ENCODE data around the gene PHLPP2.
"Not testable (repeated sequence)": the region's sequence is repeated elsewhere in the genome, so short reads cannot be mapped to it uniquely, and the experiment has no call there.

PHLPP2 gene

GRCh38 chr16:71623597-71623996, 100.9 kb downstream of the PHLPP2 start:
- DNase-seq, result no peak

GRCh38 chr16:71622088-71622487, 102.4 kb downstream of the PHLPP2 start:
- DNase-seq, result no peak

DNA sequence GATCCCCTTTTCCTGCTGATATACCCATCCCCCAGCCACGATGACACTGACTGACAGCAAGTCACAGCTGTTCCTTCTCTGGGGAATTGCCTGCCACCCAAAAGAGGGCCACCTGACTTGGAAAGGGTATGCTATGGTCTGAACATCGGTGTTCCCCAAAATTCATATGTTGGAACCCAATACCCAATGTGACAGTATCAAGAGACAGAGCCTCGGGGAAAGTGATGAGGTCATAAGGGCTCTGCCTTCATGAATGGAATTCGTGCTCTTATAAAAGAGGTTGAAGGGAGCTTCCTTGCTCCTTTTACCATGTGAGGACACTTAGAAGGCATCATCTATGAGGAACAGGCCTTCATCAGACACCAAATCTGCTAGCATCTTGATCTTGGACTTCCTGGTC, 106.1 kb downstream of the PHLPP2 start:
- DNase-seq, result no peak

GRCh38 chr16:71614956-71615355, 109.5 kb downstream of the PHLPP2 start:
- not testable (repeated sequence) for DNase-seq

DNA sequence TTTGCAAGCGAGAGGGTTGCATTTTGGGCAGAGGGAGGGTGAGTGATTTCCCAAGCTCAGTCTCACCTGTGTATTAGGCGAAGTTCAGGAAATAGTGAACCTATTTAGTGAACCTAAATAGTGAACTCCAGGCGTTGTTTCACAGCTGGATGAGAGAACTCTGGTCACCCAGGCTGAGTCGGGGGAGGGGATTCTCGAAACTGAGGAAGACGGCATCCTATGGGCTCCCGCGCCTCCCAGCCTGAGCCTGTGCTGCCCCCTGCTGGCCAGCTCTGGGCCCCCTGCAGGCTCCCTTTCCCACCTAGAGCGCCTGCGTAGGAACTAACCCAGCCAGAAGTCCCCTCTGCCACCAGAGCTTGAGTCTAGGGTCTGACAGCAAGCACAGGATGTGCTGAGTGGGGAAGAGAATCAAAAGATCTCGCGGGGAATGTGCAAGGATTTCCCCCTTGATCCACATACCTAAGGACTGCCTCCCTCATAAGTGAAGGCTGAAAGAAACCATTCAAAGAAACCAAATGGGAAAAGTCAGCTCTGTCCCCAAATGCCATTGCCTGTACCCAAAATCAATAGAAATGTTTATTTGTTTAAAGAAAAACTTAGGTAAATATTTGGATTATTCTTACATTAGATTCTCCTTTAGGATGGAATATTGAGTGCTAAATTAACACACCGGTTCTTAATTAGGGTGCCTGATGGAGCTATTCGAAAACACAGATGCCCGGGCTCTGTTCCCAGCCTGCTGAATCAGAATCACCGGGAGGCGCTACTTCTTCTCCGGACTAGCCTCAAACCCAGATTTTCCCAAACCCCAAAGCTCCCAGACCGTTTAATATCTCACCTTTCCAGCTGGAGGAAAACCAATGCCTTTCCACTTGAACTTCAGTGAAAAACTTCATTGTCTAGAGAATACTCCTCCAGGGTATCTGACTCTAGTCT, 113.3 kb downstream of the PHLPP2 start:
- DNase-seq, result peak in 50 of 51 donors; percentile 1 to 78 (median 40)

- no peak for DNase-seq
These were observed 114.1 kb downstream of the PHLPP2 start for GRCh38 chr16:71610447-71610846.

- no peak for DNase-seq
These were observed 115.4 kb downstream of the PHLPP2 start for GRCh38 chr16:71609066-71609465.

- no peak for DNase-seq
These were observed 123.7 kb downstream of the PHLPP2 start for GRCh38 chr16:71600822-71601221.

GRCh38 chr16:71598426-71598825, 126.1 kb downstream of the PHLPP2 start:
- DNase-seq, result not testable (repeated sequence)

DNA sequence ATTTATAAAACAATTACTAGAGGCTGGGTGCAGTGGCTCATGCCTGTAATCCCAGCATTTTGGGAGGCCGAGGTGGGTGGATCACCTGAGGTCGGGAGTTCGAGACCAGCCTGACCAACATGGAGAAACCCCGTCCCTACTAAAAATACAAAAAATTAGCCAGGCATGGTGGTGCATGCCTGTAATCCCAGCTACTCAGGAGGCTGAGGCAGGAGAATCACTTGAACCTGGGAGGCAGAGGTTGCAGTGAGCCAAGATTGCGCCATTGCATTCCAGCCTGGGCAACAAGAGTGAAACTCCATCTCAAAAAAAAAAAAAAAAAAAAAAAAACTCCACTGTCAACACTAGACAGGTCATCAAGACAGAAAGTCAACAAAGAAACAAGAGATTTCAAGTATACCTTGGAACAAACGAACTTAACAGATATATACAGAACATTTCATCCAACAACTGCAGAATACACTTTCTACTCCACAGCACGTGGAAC, 129.1 kb downstream of the PHLPP2 start:
- DNase-seq, result not testable (repeated sequence)
